Measurements from ENCODE around the gene BTBD2.

BTBD2 gene

GRCh38 chr19:2050349-2050990 lies 35.0 kb upstream of the BTBD2 start:
- DNase-seq: no peak

GRCh38 chr19:2049741-2050348 lies 34.3 kb upstream of the BTBD2 start:
- peak; percentile 22 for DNase-seq

- DNase-seq: no peak
Observed at GRCh38 chr19:2048959-2049740, 33.6 kb upstream of the BTBD2 start.

- no peak for DNase-seq
Observed at GRCh38 chr19:2048104-2048958, 32.8 kb upstream of the BTBD2 start.

- no peak for DNase-seq
Observed at GRCh38 chr19:2047449-2048103, 32.1 kb upstream of the BTBD2 start.

GRCh38 chr19:2047076-2047448 lies 31.5 kb upstream of the BTBD2 start:
- DNase-seq: no peak

- no peak for DNase-seq
Observed at GRCh38 chr19:2046046-2046907, 30.8 kb upstream of the BTBD2 start.

- DNase-seq: no peak
Observed at GRCh38 chr19:2045501-2046045, 30.1 kb upstream of the BTBD2 start.

GRCh38 chr19:2044709-2045500 lies 29.4 kb upstream of the BTBD2 start:
- DNase-seq: no peak

- DNase-seq: no peak
Observed at GRCh38 chr19:2043961-2044708, 28.6 kb upstream of the BTBD2 start.

GRCh38 chr19:2043251-2043641 lies 27.7 kb upstream of the BTBD2 start:
- no peak for DNase-seq

- DNase-seq: no peak
Observed at GRCh38 chr19:2042485-2043250, 27.2 kb upstream of the BTBD2 start.

- DNase-seq: peak; percentile 86
Observed at GRCh38 chr19:2041683-2042484, 26.4 kb upstream of the BTBD2 start.

GRCh38 chr19:2041433-2041682 lies 25.8 kb upstream of the BTBD2 start:
- DNase-seq: no peak

- no peak for DNase-seq
Observed at GRCh38 chr19:2040647-2041432, 25.3 kb upstream of the BTBD2 start.

GRCh38 chr19:2039959-2040646 lies 24.6 kb upstream of the BTBD2 start:
- DNase-seq: no peak
